NCI-H1930 (cell line): ENCODE measurements around the gene UNC93A.

ENCODE experiments used
- DNase-seq, 2 experiments: peaks; one replicate each; lab custom pipeline; 2025; lab: John Stamatoyannopoulos, UW

Gene UNC93A

DNA sequence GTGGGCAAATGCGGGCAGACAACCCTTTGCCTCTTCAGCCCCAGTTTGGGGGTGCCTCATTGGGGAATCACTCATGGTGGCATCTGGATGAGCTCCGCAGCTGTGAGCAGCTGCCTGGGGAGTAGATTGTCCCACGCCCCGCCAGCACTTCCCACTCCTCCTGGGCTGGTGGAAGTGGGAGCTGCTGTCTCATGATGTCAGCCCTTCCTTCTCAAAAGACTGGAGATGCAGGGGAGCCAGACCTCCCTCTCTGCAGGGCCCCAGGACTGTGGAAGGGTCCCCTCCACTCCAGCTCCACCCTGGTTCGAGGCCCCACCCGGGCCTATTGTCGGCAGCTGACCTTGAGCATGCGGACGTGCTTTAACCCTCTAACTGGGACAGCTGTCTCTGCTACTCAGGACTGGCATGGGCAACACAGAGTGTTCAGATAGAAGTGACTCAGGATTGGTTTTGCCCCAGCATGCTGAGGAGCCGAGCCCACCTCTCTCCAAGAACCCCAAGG lies 2.0 kb downstream of the UNC93A start:
- no peak for DNase-seq

DNA sequence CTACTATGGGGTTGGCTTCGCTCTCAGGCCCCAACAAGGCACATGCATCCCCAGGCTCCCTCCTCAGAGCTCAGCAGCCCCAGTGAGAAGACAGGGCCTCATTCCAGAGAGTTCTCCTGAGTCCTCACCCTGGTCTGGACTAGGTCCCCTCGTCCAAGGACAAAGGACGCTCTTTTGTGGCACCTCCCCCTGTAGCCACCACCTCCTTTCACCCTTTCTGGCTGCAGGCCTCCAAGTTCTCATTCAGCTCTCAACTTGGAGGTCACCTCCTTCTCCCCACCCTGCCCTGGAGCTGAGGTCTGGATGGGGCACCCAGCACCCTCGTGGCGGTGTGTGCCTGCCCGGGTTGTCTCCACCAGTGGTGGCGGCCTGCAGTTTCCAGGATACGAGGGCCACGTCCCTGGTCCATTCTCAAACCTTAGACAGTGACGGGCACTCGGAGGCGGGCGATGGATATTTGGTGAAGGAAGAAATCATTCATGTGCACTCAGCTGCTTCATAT lies 2.5 kb downstream of the UNC93A start:
- no peak for DNase-seq

DNA sequence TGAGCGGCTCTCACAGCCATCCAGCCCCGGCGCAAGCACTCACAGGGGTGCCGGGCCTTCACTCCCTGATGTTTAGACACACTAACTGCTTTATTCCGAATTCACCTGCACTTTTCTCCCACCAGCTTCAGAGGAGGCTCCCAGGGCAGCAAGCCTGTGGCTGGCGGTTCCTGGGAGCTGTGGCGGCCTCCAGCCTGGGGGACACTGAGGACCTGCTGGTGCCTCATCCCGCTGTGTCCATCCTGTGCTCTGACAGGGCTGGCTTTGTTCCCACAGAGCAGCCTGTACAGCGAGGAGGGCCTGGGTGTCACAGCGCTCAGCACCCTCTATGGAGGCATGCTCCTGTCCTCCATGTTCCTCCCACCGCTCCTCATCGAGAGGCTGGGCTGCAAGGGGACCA lies 3.1 kb downstream of the UNC93A start:
- DNase-seq, result no peak

DNA sequence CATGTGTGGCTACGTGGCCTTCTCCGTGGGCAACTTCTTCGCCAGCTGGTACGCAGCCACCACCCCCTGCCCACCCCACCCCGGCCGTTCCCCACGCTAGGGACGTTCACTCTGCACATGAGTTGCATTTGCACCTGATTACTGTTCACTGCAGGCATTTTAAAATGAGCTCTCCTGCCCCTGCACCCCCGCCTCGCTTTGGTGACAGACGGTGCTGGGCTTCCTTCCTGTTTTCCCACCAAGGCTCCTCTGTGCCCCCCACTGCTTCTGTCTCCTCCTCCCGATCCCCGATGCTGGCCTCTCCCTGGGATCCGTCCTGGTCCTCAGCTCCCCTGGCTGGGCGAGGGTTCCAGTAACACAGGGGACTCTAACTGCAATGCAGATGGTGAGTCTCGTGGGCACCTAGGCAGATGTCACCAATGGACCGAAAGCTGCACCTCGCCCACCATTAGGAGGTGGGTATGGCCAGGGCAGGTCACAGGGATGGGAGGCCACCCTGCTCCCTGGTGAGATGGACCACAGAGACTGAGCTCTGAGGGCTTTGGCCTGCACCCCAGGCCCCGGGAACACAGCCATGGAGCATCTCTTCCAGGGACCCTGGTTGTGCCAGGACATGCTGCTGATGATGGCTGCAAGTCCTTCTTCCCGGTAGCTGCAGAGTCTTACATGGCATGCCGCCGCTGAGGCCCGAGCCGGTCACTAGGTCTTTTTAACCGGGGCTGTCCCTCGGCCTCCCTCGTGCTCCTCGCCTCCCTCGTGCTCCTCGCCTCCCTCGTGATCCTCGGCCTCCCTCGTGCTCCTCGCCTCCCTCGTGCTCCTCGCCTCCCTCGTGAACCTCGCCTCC lies 3.8 kb downstream of the UNC93A start:
- no peak for DNase-seq

GRCh38 chr6:167295495-167296292 lies 4.6 kb downstream of the UNC93A start:
- no peak for DNase-seq

DNA sequence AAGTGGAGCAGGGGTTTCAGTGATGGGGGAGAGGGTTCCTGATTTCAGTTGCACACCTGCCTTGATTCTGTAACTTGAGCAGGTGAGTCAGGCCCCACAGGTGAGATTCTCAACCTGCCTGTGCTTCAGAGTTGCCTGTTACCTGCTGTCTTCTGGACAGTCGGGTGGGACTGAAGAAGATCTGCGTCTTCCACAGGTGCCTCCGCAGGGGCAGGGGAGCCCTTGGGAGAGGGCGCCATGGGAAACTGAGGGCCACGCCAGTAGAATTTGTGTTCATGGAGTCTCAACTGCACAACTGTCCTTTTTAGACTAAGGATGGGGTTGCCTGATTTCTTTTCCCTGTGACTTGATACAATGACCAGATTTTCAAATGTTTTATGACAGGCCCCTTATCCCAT lies 5.2 kb downstream of the UNC93A start:
- no peak for DNase-seq

DNA sequence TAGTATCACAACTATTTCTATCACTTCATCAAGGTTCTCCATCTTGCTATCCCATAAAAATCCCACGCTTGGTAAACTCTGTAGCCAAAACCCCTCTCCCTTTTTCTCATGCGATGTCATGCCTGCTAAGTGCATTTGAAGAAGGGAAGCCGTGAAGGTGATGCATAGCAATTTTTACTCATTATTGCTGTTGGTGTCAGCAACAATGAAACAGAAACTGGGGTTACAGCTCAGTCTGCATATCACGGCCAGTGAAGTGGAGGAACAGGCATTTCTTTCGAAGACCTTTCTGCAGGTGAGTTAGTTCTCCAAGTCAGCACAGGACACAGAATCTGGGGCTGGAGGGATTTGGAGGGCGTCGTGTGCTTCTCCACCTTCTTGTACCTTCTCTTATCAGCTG lies 5.8 kb downstream of the UNC93A start:
- no peak for DNase-seq

DNA sequence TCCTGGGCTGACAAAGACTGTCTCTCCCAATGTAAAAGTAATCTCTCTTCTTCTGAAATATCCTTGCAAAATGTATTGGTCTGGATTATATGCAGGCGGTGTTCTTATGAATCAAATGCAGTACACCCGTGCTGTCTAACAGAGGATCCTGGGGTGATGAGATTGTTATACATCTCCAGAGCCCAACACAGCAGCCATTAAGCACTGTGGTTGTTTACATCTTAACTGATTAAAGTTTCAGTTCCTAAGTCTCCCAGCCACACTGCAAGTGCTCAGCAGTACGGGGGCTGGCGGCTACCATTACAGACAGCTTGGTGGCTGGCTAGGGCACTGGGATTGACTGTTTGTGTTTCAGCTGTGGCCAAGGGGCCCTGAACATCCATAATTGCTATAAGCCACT lies 7.0 kb downstream of the UNC93A start:
- no peak for DNase-seq

DNA sequence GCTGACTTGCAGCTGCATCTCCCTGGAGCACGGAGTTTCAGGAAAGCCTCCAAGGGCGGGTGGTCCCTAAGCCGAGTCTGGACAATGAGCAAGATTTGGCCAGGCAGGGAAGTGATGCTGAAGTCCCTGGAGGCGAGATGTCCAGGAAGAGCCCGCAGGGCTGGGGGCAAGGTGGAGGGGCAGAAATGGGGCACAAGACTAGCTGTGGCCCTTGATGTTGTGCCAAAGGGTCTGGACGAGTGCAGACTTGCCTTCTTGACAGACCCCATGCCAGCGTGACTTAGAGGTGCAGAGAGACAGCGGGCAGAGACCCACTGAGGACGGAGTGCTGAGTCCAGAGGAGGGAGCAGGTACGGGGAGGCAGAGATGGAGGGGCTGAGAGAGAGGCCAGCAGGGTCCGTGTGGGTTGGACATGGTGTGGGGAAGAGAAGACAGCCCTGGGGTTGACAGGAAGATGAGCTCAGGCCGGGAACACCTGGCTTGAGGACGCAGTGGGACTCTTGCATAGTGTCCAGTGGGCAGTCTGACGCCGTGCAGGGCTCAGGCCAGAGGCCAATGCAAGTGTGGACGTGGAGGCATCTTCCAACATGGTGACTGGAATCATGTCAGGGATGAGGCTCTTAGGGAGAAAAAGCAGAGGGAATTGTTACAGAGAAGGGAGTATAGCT lies 8.7 kb downstream of the UNC93A start:
- no peak for DNase-seq

GRCh38 chr6:167300902-167301777 lies 10.0 kb downstream of the UNC93A start:
- DNase-seq, result no peak

DNA sequence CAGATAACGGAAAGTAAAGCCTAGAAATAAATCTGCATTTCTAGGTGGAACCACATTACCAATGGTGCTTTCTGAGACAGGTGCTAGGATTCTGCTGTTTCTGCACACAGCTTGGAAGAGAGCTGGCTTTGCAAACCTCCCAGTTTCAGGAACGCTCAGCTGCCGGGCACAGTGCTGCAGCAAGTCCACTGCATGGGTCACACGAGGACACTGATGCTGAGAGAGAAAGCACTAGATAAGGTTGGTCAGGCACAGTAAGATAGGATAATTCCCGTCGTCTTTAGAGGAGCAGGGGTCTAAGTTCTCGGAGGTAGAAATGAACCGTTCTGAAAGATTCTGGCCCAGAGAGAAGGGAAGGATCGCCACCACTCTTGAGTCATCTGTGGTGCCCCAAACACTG lies 11.0 kb downstream of the UNC93A start:
- no peak for DNase-seq

GRCh38 chr6:167302796-167303195 lies 11.7 kb downstream of the UNC93A start:
- no peak for DNase-seq

DNA sequence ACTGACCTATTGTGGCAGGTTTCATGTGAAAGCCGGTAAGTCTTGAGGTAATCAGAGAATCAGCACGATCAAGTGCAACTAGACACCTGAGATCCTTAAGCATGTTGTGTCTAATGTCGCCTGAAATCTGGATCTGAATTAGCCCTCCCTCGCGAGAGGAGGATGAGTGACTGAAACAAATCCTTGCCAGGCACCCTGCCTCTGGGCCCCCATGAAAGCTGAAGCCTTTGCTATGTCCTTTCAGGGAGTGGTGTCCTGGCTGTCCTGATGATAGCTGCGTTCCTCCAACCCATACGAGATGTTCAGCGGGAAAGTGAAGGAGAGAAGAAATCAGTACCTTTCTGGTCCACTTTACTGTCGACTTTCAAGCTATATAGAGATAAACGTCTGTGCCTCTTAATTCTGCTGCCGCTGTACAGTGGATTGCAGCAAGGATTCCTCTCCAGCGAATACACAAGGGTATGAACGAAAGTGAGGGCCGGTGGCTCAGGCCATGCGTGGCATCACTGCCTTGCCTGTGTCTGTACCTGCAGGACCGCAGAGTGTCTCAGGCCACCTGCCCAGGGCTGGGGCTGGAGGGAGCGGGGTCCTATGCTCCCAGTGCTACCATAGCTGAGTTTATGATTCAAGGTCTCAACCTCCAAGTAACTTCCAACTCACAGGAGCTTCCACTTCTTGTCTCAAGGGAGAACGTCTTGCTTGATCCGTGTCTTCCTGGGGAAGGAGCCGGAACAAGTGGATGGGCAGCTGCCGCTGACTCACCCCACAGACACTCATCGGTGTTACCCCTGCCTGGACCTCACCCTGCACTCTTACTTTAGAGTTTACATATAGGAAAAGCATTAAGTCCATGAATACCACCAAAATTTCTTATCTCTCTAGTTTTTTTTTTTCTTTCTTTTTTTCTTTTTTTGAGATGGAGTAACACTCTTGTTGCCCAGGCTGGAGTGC lies 12.8 kb downstream of the UNC93A start:
- no peak for DNase-seq

DNA sequence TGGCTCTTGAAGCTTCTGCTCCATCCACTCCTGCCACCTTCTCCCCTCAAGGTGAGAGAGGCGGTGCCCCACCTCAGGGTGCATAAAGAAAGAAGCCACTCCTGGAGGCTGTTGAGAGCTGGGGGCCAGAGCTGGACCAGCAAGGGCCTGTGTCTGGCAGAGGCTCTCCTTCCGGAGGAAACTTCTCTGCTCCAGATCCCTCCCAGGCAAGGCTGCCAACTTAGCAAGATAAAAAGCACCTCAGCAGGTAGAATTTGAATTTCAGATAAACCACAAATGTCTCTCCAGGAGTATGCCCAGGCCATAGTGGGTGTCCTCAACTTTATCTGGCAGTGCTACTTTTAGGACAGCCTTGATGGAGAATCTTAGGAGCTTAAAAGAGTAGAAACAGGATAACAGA lies 13.8 kb downstream of the UNC93A start:
- DNase-seq, result no peak

DNA sequence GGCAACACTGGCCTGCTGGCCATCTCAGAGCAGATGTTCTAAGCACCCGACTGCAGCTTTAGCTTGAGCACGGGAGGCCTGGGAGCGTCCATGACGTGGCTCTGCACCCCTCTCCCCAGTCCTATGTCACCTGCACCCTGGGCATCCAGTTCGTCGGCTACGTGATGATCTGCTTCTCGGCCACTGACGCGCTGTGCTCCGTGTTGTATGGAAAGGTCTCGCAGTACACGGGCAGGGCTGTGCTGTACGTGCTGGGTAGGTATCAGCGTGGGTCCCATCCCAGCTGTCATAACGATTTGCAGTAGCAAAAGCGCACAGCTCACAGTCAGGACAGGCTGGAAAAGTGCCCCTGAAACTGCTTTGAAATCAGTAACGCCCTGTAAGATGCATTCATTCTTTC lies 14.7 kb downstream of the UNC93A start:
- DNase-seq, result no peak

- DNase-seq, result no peak
Measured at GRCh38 chr6:167306401-167306998, 15.4 kb downstream of the UNC93A start.

DNA sequence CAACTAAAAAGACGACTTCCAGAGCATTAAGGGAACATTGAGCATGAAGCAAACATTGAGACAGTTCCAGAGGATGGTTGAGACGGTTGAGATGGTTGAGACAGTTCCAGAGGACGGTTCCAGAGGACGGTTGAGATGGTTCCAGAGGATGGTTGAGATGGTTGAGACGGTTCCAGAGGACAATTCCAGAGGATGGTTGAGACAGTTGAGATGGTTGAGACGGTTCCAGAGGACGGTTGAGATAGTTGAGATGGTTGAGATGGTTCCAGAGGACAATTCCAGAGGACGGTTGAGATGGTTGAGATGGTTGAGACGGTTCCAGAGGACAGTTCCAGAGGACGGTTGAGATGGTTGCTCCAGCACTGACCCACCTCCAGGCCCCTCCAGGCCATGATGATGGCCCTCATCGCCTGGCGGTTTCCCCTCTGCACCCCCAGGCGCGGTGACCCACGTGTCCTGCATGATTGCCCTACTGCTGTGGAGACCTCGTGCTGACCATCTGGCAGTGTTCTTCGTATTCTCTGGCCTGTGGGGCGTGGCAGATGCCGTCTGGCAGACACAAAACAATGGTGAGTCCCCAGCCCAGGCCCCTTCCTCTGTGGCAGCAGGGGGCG lies 16.3 kb downstream of the UNC93A start:
- DNase-seq, result no peak

DNA sequence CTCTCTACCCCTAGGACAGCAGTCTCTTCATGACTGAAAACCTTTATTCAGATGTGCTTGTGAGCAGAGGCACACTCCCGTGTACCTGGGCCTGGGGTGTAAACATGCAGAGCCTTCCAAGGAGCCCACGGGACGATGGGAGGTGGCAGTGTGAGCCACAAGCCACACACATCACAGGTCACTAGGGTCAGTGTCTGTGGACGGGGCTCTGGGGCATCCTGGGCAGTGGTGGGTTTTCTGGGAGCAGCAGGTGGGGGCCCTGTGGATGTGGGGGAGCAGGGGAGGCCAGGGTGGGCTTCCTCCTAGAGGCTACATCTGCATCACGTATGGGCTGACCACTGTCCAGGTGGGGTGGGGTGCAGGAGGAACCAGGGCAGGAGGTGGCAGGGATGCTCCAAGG lies 17.1 kb downstream of the UNC93A start:
- DNase-seq, result no peak
